CD4-positive, alpha-beta T cell treated with Interleukin-15 for 4 hours (primary cell): Measurements from ENCODE around the gene TCF7L2.

Source experiments
- DNase-seq: peaks from one replicate; pipeline ENCODE4 v3.0.0-alpha.2; 2020; ENCODE audit warnings: low spot score

TCF7L2 gene

DNA sequence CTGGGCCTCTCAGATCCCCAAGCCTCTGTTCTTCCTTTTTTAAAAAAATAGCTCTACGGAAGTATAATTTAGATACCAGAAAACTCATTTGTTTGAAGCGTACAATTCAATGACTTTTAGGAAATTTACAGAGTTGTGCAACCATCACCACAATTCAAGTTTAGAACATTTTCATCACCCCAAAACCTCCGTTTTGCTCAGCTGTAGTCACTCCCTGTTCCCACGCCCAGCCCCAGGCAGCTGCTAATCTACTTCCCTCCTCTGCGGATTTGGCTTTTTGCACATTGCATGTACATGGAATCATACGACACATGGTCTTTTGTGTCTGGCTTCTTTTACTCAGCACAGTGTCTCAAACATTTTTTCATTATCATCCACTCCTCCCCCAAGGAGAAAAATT lies 229.2 kb downstream of the TCF7L2 start:
- no peak for DNase-seq

DNA sequence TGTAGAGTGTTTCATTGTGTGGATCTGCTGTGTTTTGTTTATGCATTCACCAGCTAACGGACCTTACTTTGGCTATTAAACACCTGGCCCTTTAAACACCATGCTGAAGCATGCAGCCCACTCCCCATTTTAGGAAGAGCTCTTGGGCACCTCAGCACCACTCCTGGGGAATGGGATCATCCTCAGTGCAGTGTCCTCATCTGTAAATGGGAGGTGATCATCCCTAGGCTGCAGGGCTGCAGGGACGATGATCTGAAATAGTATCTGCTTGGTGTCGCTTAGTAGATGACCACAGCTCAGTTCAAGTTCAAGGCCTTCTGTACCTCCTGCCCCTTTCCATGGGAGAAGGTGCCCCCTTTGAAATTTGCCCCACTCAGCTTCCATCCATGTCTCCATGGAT lies 229.9 kb downstream of the TCF7L2 start:
- no peak for DNase-seq

DNA sequence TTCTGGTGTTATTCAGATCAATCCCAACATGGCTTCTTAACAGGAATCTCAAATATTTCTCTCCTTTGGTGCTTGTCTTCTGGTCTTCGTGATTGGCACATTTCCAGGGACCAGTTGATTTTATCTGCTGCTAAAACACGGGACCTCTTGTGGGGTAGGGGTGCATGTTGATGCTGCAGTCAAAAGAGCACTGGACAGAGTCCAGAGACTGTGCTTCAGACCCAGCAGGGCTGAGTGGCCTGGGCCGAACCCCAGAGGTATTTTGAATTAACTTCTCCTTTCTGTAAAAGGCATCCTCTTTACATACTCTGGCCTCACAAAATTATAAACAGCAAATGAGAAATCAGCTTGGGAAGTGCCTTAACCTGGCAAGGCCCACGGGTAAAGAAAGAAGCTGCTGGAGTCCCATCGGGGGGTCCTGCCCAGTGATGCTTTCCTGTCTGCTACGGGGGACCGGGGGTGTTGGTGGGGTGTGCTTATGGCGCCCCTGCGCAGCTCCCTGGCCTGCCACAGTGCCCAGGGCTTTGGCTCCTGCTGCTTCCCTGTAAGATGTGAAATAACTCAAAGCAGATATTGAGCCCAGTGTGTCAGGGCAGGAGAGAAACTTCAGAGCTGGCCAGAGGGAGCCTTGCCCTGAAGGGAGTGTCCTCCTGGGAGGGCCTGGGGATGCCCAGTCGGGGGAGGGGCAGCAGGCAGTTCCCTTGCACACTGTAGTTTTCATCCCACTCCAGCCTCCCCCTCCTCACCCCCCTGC lies 230.5 kb downstream of the TCF7L2 start:
- DNase-seq: no peak

DNA sequence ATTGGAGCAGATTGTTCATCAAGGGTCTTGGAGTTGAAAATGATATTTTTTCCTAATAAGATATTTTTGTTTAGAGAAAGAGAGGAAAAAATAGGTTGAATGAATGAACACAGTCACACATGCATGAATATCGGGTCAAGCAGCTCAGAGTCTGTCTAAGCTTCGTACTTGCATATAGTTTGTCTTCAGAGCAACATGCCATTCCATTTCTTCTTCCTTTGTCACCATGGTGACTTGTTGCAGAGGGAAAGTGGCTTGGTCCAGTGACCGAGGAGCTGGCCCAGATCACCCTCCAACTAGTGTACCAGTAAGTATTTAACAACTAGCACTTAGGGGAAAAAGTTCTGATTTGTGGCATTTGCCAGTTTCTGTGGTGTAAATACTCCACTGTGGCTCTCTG lies 232.1 kb downstream of the TCF7L2 start:
- DNase-seq: no peak

DNA sequence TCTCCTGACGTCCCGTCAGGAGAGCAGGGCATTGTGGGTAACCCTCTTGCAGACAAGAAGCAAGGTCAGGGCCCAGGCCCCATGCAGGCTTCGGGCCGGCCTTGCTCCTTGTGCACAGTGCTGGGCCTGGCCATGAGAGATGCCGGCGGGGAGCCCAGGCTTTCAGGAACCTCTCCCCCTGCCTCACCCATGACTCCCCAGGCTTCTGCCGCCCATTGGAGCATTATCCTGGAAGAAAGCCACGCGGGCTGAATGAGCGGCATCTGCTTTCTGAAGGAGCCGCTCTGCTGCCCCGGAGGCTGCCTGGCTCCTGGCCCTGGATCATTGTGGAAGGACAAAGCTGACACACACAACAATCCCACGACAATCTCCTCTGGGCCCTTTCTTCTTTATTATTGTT lies 233.5 kb downstream of the TCF7L2 start:
- DNase-seq: no peak

DNA sequence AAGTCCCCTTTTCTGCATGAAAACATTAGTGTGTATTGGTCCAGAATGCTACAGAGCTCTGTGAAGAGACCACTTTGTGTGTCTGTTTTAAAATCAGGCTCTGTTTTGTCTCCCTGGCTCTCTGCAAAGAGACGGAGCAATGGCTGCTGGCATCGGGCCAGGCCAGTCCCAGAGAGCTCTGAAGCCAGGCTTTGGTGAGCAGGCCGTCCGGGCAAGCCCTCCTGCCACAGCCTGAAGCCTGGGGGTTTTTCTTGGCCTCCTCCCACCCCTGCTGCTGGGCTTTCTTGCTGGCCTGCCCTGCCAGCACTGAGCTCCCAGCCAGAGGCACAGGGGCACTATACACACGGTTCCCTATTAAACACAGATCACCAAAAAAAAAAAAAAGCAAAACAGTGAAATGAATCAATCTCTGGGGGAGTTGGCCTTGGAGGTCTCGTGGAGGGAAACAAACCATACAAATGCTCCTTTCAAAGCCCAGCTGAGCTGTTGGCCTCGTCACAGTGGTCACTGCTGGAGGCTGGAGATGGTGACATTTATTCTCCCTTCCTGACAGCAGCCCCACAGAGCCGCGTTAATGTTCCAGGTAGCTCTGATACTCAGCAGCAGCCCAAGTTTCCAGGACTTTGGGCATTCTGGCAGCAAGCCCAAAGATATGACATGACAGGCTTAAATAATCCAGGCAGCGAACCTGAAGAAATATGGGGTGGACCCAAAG lies 237.2 kb downstream of the TCF7L2 start:
- DNase-seq: no peak

DNA sequence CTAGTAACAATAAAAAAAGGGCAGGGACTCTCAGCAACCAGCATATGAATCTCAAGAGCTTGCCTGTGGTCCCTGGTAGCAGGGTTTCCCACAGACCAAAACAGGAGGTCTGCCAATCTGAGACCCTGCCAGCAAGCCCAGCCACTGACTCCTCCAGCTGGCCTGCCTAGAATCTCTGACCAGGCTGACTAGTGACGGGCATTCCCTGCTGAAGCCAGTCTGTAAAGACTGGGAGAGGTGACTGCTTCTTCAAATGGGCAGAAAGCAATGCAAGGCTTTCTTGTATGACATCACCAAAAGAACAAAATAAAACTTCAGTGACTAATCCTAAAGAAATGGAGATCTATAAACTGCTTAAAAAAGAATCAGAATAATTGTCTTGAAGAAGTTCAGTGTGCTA lies 249.4 kb downstream of the TCF7L2 start:
- no peak for DNase-seq

DNA sequence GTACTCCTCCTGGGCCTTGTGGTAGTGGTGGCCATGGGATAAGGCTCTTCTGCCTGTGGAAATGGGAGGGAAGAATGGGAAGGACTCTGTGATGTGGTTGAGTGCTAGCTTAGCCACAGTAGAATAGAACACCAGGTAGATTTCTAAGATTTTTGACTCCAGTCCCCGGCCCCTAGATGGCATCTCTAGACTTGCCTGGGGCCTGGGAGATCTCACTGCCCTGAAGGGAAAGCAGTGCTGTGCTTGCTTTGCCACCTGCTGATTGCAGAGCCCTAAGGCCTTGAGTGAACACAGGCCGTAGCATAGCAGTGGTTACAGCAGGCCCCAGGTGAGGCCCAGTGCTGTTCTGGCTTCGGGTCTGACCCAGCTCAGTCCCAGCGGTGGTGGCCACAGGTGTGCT lies 252.0 kb downstream of the TCF7L2 start:
- no peak for DNase-seq

DNA sequence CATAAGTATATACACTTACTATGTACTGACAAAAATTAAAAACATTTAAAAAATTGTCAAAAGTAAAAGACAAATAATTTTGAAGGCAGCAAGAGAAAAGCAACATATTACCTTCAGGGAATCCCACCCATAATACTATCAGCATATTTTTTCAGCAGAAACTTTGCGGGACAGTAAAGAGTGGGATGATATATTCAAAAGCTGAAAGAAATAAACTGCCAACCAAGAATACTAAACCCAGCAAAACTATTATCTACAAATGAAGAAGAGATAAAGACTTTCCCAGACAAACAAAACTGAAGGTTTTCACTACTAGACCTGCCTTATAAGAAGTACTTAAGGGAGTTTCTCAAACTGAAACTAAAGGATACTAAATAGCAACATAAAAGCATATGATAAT lies 257.9 kb downstream of the TCF7L2 start:
- DNase-seq: no peak

DNA sequence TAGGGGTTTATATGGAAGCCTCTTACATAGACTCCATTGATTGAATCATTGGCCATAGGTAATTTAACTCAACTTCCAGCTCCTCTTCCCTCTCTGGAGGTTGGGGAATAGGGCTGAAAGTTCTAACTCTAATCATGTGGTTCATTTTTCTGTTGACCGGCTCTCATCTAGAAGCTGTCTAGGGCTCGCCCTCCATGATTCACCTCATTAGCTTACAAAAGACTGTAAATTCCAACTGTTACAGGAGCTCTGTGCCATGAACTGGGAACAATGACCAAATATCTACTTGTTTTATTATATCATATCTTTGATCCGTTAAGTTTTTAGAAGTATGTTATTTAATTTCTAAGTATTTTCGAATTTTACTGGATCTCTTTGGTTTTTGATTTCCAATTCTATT lies 263.0 kb downstream of the TCF7L2 start:
- no peak for DNase-seq

DNA sequence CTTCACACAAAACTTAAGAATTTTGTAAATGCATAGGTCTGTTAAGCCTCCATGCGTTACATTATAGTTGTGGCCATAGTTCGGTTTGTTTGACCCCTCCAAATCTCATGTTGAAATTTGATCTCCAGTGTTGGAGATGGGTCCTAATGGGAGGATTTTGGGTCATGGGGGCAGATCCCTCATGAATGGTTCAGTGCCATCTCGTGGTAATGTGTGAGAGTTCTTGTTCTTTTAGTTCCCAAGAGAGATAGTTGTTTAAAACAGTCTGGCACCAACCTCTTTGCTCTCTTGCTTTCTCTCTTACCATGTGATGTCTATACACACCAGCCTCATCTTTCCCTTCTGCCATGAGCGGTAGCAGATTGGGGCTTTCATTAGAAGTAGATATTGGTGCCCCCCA lies 264.3 kb downstream of the TCF7L2 start:
- DNase-seq: no peak

DNA sequence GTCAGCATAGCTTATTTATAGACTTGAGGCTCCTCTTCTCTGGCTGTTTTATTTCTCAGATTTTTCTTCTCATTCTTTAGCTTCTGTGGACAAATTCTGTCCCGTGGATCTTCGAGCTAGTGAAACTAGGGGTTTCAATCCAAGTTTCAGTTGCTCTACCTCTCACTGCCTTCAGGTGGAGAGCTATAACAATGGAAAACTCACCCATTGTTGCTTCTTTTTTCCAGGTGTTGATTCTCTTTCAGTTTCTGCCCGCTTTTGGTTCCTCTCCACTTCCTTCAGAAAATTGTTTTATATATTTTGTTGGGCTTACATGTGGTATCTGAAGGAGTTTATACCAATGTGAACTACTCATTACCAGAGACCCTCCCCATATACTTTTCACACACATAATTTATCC lies 266.1 kb downstream of the TCF7L2 start:
- no peak for DNase-seq
